ENCODE data around the gene BRI3. TPM values are rescaled to one million over a fixed set of nuclear protein-coding genes. Genes with fewer than 3 reads are reported as not detected.

BRI3 gene
- total RNA-seq, 1 donor from 2014 or later = 101 TPM

GRCh38 chr7:98252425-98253054 is 28.9 kb upstream of the BRI3 start:
- DNase-seq (ENCODE audit: low read depth) = peak; percentile 43

GRCh38 chr7:98254516-98254915 is 27.0 kb upstream of the BRI3 start:
- DNase-seq (ENCODE audit: low read depth) = no peak

- no peak for DNase-seq (ENCODE audit: low read depth)
These were observed 26.4 kb upstream of the BRI3 start for GRCh38 chr7:98254951-98255610.

- DNase-seq (ENCODE audit: low read depth) = no peak
These were observed 25.1 kb upstream of the BRI3 start for GRCh38 chr7:98256431-98256830.

GRCh38 chr7:98257701-98258100 is 23.8 kb upstream of the BRI3 start:
- no peak for DNase-seq (ENCODE audit: low read depth)

GRCh38 chr7:98265841-98266271 is 15.6 kb upstream of the BRI3 start:
- DNase-seq (ENCODE audit: low read depth) = peak; percentile 88

GRCh38 chr7:98266840-98267239 is 14.6 kb upstream of the BRI3 start:
- peak; percentile 54 for DNase-seq (ENCODE audit: low read depth)

GRCh38 chr7:98267303-98267702 is 14.2 kb upstream of the BRI3 start:
- DNase-seq (ENCODE audit: low read depth) = no peak

GRCh38 chr7:98276241-98276761 is 5.2 kb upstream of the BRI3 start:
- DNase-seq (ENCODE audit: low read depth) = no peak

- DNase-seq (ENCODE audit: low read depth) = peak; percentile 42
These were observed 3.1 kb upstream of the BRI3 start for GRCh38 chr7:98278408-98278807.

GRCh38 chr7:98278936-98279335 is 2.5 kb upstream of the BRI3 start:
- no peak for DNase-seq (ENCODE audit: low read depth)

GRCh38 chr7:98280296-98280695 is 1.2 kb upstream of the BRI3 start:
- no peak for DNase-seq (ENCODE audit: low read depth)

GRCh38 chr7:98281757-98282606 is 496 bp downstream of the BRI3 start:
- DNase-seq (ENCODE audit: low read depth) = peak; percentile 43

- peak; percentile 35 for DNase-seq (ENCODE audit: low read depth)
These were observed 1.2 kb downstream of the BRI3 start for GRCh38 chr7:98282703-98283102.

- peak; percentile 69 for DNase-seq (ENCODE audit: low read depth)
These were observed 1.8 kb downstream of the BRI3 start for GRCh38 chr7:98283127-98283886.

- no peak for DNase-seq (ENCODE audit: low read depth)
These were observed 2.4 kb downstream of the BRI3 start for GRCh38 chr7:98283887-98284222.

- peak; percentile 99 for DNase-seq (ENCODE audit: low read depth)
These were observed 3.0 kb downstream of the BRI3 start for GRCh38 chr7:98284335-98285036.

- peak; percentile 40 for DNase-seq (ENCODE audit: low read depth)
These were observed 3.9 kb downstream of the BRI3 start for GRCh38 chr7:98285157-98286092.

GRCh38 chr7:98286093-98286539 is 4.6 kb downstream of the BRI3 start:
- DNase-seq (ENCODE audit: low read depth) = peak; percentile 93

Measured in myocyte (in vitro differentiated cells).